HG03025 (cell line): ENCODE measurements around the gene G2E3.
"Not testable (repeated sequence)": the region's sequence is repeated elsewhere in the genome, so short reads cannot be mapped to it uniquely, and the experiment has no call there.

Source experiments
- ATAC-seq: cut with Tn5 transposase; IDR thresholded peaks from one replicate; pipeline ENCODE4 v1.9.1; 2021; ENCODE audit warnings: mild to moderate bottlenecking, moderate library complexity; ENCODE audit not compliant: unreplicated experiment, low FRiP score

The G2E3 gene

GRCh38 chr14:30558675-30559555 lies at the start of gene G2E3:
TSS of gene G2E3 (plus strand) at chr14:30559158. CDS start at chr14:30581080, 21,922 bp downstream.
- ATAC-seq: peak; percentile 99

GRCh38 chr14:30517737-30518136 lies 41.2 kb upstream of the G2E3 start:
- ATAC-seq: no peak

- no peak for ATAC-seq
Observed at GRCh38 chr14:30518867-30519560, 39.9 kb upstream of the G2E3 start.

GRCh38 chr14:30519961-30520360 lies 39.0 kb upstream of the G2E3 start:
- no peak for ATAC-seq

GRCh38 chr14:30520536-30520935 lies 38.4 kb upstream of the G2E3 start:
- no peak for ATAC-seq

GRCh38 chr14:30521899-30522736 lies 36.8 kb upstream of the G2E3 start:
- ATAC-seq: peak; percentile 59

- no peak for ATAC-seq
Observed at GRCh38 chr14:30525833-30526232, 33.1 kb upstream of the G2E3 start.

GRCh38 chr14:30527196-30527595 lies 31.8 kb upstream of the G2E3 start:
- ATAC-seq: no peak

GRCh38 chr14:30528119-30528518 lies 30.8 kb upstream of the G2E3 start:
- no peak for ATAC-seq

- no peak for ATAC-seq
Observed at GRCh38 chr14:30528778-30529642, 29.9 kb upstream of the G2E3 start.

GRCh38 chr14:30532264-30532663 lies 26.7 kb upstream of the G2E3 start:
- no peak for ATAC-seq

- ATAC-seq: no peak
Observed at GRCh38 chr14:30533126-30533525, 25.8 kb upstream of the G2E3 start.

GRCh38 chr14:30541318-30541717 lies 17.6 kb upstream of the G2E3 start:
- no peak for ATAC-seq

GRCh38 chr14:30546735-30547134 lies 12.2 kb upstream of the G2E3 start:
- ATAC-seq: not testable (repeated sequence)

- ATAC-seq: no peak
Observed at GRCh38 chr14:30547388-30548048, 11.4 kb upstream of the G2E3 start.

GRCh38 chr14:30550335-30550734 lies 8.6 kb upstream of the G2E3 start:
- ATAC-seq: no peak

GRCh38 chr14:30551460-30551859 lies 7.5 kb upstream of the G2E3 start:
- no peak for ATAC-seq

- ATAC-seq: no peak
Observed at GRCh38 chr14:30553311-30553989, 5.5 kb upstream of the G2E3 start.

GRCh38 chr14:30558362-30558674 lies 640 bp upstream of the G2E3 start:
- no peak for ATAC-seq
